AG04450 (cell line): ENCODE results near the gene AKAP5. TPM values are rescaled to one million over a fixed set of nuclear protein-coding genes. Genes with fewer than 3 reads are reported as not detected.

ENCODE experiments used
- CTCF ChIA-PET: fragments of 300-600, 350-600 bp; formaldehyde crosslinking; extraction: SDS; loops from one replicate; lab custom pipeline; 2022; ENCODE audit warnings: antibody characterized with exemption, inconsistent platforms; lab: Charles Lee
- POLR2A ChIA-PET: fragments of 350-600 bp; formaldehyde crosslinking; extraction: SDS; loops from one replicate; lab custom pipeline; 2021; ENCODE audit warnings: antibody characterized with exemption, inconsistent platforms; lab: Yijun Ruan, JAX
- DNase-seq: peaks from one replicate; pipeline ENCODE4 v3.0.0-alpha.2; 2011; ENCODE audit warnings: low read depth, low spot score
- H3K27ac ChIP-seq: one replicate; pipeline ENCODE4 v1.5.1; 2012; ENCODE audit warnings: low read depth, low read length, control low read depth
- H3K27me3 ChIP-seq: one replicate; pipeline ENCODE4 v1.6.0; 2012; ENCODE audit warnings: low read length; ENCODE audit not compliant: control insufficient read depth, insufficient read depth
- H3K4me3 ChIP-seq: 2 replicates; pipeline ENCODE4 v1.5.1; 2011; ENCODE audit warnings: mild to moderate bottlenecking, low read depth, low read length, control low read depth
- H3K9me3 ChIP-seq: 2 replicates; pipeline ENCODE4 v1.5.1; 2012; ENCODE audit warnings: low read length; ENCODE audit not compliant: control insufficient read depth, insufficient read depth
- polyA plus RNA-seq: library from polyadenylated mRNA; depleted of rRNA; stranded (reverse); fragments of >200 nt; gene quantifications from 2 replicates; pipeline ENCODE4 v1.2.3, GENCODE V29; 2011
- TF ChIP-seq, protein P1 (sequence below): IDR thresholded peaks from 2 replicates; pipeline ENCODE4 v1.5.1; 2011; ENCODE audit warnings: low read depth, low read length, control low read depth, inconsistent platforms

The AKAP5 gene
- polyA plus RNA-seq, 1 experiment, result 0.77 TPM

DNA sequence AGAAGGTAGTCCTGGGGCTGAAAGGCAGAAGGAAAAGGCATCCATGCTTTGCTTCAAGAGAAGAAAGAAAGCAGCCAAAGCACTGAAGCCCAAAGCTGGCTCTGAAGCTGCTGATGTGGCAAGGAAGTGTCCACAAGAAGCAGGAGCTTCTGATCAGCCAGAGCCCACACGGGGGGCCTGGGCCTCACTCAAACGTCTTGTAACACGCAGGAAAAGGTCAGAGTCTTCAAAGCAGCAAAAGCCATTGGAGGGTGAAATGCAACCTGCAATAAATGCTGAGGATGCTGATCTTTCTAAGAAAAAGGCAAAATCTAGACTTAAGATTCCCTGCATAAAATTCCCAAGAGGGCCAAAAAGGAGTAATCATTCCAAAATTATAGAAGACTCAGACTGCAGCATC is 3.2 kb downstream of the AKAP5 start:
- CTCF ChIA-PET, result no interaction called here
- TF ChIP-seq, protein P1, sequence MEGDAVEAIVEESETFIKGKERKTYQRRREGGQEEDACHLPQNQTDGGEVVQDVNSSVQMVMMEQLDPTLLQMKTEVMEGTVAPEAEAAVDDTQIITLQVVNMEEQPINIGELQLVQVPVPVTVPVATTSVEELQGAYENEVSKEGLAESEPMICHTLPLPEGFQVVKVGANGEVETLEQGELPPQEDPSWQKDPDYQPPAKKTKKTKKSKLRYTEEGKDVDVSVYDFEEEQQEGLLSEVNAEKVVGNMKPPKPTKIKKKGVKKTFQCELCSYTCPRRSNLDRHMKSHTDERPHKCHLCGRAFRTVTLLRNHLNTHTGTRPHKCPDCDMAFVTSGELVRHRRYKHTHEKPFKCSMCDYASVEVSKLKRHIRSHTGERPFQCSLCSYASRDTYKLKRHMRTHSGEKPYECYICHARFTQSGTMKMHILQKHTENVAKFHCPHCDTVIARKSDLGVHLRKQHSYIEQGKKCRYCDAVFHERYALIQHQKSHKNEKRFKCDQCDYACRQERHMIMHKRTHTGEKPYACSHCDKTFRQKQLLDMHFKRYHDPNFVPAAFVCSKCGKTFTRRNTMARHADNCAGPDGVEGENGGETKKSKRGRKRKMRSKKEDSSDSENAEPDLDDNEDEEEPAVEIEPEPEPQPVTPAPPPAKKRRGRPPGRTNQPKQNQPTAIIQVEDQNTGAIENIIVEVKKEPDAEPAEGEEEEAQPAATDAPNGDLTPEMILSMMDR, result no peak
- Histone ChIP-seq H3K27me3 (no peaks in the 10 kb centered on the region), H3K27ac (no peak overlapping the region), H3K4me3 (no peak overlapping the region), H3K9me3 (no peaks in the 10 kb centered on the region)
- DNase-seq, result no peak
- POLR2A ChIA-PET, result interaction anchor here (0.6 kb wide), 1 partner anchor 36 kb away, joined by 3 read pairs; no protein-coding TSS in a partner anchor

DNA sequence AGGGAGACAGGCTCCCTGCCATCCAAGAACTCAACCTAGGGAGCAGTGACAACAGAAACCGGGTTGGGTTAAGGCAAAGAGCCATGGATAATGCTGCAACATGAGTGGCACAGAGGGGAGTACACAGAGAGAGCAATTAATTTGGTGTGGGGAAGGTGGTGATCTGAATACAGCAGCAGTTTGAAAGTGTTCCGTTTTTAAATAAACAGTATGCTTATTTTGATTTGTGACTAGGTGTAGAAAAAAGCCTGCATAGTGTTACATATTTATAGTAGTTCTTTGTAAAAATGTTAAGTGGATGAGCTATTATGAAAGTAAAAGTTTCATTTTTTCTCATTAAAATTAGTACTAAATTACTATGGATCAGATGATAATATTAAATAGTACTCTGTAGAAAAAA is 8.7 kb downstream of the AKAP5 start:
- no peaks in the 10 kb centered on the region for H3K9me3 ChIP-seq
- no peaks in the 10 kb centered on the region for H3K27me3 ChIP-seq
- ChIA-PET CTCF (interaction anchor here (0.5 to 1.0 kb wide), 2 partner anchors 12 to 36 kb away, joined by 3 to 4 read pairs; no protein-coding TSS in a partner anchor), POLR2A (no interaction called here)
- TF ChIP-seq, protein P1, result no peak
- H3K27ac ChIP-seq, result no peak overlapping the region
- DNase-seq, result no peak
- no peak overlapping the region for H3K4me3 ChIP-seq

DNA sequence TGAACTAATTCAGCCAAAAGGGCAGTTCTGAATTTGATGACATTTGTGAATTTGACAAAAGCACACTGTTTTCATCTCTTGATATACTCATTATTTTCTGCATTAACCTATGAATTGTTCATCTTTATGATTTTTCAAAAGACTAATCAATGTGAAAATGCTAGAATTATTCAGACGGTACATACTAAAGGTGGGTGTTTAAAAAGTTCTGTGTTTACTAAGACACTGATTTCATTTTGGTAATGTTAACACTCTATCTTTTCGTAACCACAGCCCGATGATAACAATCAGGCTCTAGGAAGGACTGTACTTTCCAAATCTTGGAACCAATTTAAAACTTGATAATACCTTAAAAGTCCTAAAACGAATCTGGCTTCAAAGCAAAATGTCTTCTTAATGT is 9.4 kb downstream of the AKAP5 start:
- TF ChIP-seq, protein P1, result no peak
- CTCF ChIA-PET, result interaction anchor here (1.0 to 1.4 kb wide), 2 partner anchors 36 to 131 kb away, joined by 4 read pairs; no protein-coding TSS in a partner anchor
- Histone ChIP-seq H3K9me3 (no peaks in the 10 kb centered on the region), H3K4me3 (no peak overlapping the region), H3K27me3 (no peaks in the 10 kb centered on the region), H3K27ac (no peak overlapping the region)
- DNase-seq, result no peak
- POLR2A ChIA-PET, result no interaction called here

DNA sequence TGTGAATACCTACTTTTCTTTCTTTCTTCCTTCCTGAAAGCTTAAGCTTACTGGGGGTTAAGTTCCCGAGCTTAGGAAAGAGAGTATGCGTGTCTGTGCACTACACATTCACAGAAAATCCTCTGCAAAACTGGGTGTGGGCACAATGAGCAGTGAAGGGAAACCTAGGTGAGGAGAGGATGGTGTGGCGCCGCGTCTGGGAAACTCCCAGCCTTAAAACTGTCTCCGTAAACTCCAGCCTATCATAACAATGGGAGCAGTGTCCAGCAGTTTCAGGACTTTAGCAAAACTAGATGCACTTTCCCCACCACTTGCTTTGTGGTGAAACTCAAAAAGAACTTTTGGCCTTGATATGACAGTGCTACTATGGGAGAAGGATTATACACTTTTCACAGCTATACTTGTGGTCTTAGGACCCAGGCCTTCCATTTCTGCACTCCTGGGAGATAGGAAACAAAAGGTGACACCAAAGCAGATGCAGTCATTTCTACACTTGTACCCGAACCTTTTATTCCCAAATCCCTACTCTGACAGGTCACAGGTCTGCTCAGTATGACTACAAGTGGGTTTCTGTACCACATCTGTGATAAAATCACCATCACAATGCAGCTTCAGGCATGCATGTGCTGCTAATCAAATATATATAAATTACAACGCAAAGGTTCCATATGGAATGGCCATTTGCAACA is 10.4 kb downstream of the AKAP5 start:
- TF ChIP-seq, protein P1, result no peak
- CTCF ChIA-PET, result interaction anchor here (0.9 to 1.4 kb wide), 4 partner anchors 10 to 161 kb away, joined by 3 to 4 read pairs (median 4); partner anchors contain the start of gene HSPA2
- Histone ChIP-seq H3K27ac (no peak overlapping the region), H3K27me3 (no peaks in the 10 kb centered on the region), H3K4me3 (no peak overlapping the region), H3K9me3 (no peaks in the 10 kb centered on the region)
- POLR2A ChIA-PET, result no interaction called here
- no peak for DNase-seq

DNA sequence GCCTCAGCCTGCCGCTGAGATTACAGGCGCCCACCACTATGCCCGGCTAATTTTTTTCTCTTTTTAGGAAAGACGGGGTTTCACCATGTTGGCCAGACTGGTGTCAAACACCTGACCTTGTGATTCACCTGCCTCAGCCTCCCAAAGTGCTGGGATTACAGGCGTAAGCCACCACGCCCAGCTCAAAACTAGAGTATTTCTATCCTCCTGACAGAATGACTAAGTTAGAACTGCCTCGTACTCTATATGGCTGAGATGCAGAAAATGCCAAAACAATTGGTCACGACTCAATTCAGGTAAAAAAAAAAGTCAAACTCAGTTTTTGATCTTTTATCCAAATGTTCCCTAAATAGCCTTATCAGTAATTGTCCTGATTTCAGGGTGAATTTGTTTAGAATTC is 11.1 kb downstream of the AKAP5 start:
- no peak overlapping the region for H3K27ac ChIP-seq
- CTCF ChIA-PET, result interaction anchor here (0.9 to 1.4 kb wide), 2 partner anchors 10 to 160 kb away, joined by 3 to 4 read pairs; no protein-coding TSS in a partner anchor
- POLR2A ChIA-PET, result no interaction called here
- no peak for DNase-seq
- no peaks in the 10 kb centered on the region for H3K27me3 ChIP-seq
- no peak overlapping the region for H3K4me3 ChIP-seq
- no peaks in the 10 kb centered on the region for H3K9me3 ChIP-seq
- TF ChIP-seq, protein P1, result no peak
